ENCODE measurements around the gene COPS4.
"Not testable (repeated sequence)": the region's sequence is repeated elsewhere in the genome, so short reads cannot be mapped to it uniquely, and the experiment has no call there.

Gene COPS4

GRCh38 chr4:83028976-83029375 lies 6.0 kb upstream of the COPS4 start:
- H3K4me3 ChIP-seq (replicated peaks; ENCODE audit: low read depth, low read length): no peak overlapping the region
- no peak for DNase-seq (ENCODE audit: low read depth)
- no peak for TF ChIP-seq CTCF (IDR thresholded peaks at IDR 0.05; ENCODE audit: low read length, missing control alignments)

GRCh38 chr4:83029688-83030087 lies 5.3 kb upstream of the COPS4 start:
- TF ChIP-seq CTCF (IDR thresholded peaks at IDR 0.05; ENCODE audit: low read length, missing control alignments): no peak
- no peak for DNase-seq (ENCODE audit: low read depth)
- H3K4me3 ChIP-seq (replicated peaks; ENCODE audit: low read depth, low read length): no peak overlapping the region

GRCh38 chr4:83036991-83037665 lies 2.1 kb downstream of the COPS4 start:
- H3K4me3 ChIP-seq (replicated peaks; ENCODE audit: low read depth, low read length): peak overlapping the region; percentile 12
- no peak for DNase-seq (ENCODE audit: low read depth)
- TF ChIP-seq CTCF (IDR thresholded peaks at IDR 0.05; ENCODE audit: low read length, missing control alignments): no peak

GRCh38 chr4:83040269-83040668 lies 5.3 kb downstream of the COPS4 start:
- no peak for DNase-seq (ENCODE audit: low read depth)
- TF ChIP-seq CTCF (IDR thresholded peaks at IDR 0.05; ENCODE audit: low read length, missing control alignments): peak; percentile 4

GRCh38 chr4:83043157-83043556 lies 8.2 kb downstream of the COPS4 start:
- DNase-seq (ENCODE audit: low read depth): not testable (repeated sequence)

More at GRCh38 chr4:83040269-83040668, 5.3 kb downstream of the COPS4 start:
- H3K4me3 ChIP-seq (replicated peaks; ENCODE audit: low read depth, low read length): no peak overlapping the region

GRCh38 chr4:83043801-83044407 lies 8.9 kb downstream of the COPS4 start:
- peak; percentile 51 for DNase-seq (ENCODE audit: low read depth)
- no peak for TF ChIP-seq CTCF (IDR thresholded peaks at IDR 0.05; ENCODE audit: low read length, missing control alignments)
- H3K4me3 ChIP-seq (replicated peaks; ENCODE audit: low read depth, low read length): no peak overlapping the region

More at GRCh38 chr4:83043157-83043556, 8.2 kb downstream of the COPS4 start:
- not testable (repeated sequence) for H3K4me3 ChIP-seq (replicated peaks; ENCODE audit: low read depth, low read length)

- no peak for DNase-seq (ENCODE audit: low read depth)
- no peak for TF ChIP-seq CTCF (IDR thresholded peaks at IDR 0.05; ENCODE audit: low read length, missing control alignments)
- no peak overlapping the region for H3K4me3 ChIP-seq (replicated peaks; ENCODE audit: low read depth, low read length)
Measured at GRCh38 chr4:83046693-83047473, 11.9 kb downstream of the COPS4 start.

- not testable (repeated sequence) for H3K4me3 ChIP-seq (replicated peaks; ENCODE audit: low read depth, low read length)
- DNase-seq (ENCODE audit: low read depth): peak; percentile 22
Measured at GRCh38 chr4:83048781-83049180, 13.8 kb downstream of the COPS4 start.

Data from fibroblast of pulmonary artery (primary cell).